ENCODE results near the gene TASP1. TPM values are rescaled to one million over a fixed set of nuclear protein-coding genes. Genes with fewer than 3 reads are reported as not detected.

TASP1 gene
- total RNA-seq, 1 donor from 2014 or later: 14.9 TPM

DNA sequence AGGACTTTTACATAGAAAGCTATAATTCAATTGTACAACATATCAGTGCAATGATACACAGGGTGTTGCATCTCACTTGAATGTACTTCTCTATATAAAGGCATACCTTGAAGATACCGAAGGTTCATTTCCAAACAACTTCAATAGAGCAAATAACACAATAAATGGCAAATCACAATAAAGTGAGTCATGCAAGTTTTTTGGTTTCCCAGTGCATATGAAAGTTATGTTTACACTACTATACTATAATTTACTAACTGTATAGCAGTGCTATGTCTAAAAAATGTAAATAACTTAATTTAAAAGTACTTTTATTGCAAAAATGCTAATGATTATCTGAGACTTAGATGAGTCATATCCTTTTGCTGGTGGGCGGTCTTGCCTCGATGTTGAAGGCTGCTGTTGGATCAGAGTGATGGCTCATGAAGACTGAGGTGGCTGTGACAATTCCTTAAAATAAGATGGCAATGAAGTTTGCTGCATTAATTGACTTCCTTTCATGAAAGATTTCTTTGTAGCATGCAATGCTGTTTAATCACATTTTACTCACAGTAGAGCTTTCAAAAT, 188.8 kb downstream of the TASP1 start:
- H3K36me3 Mint-ChIP-seq (ENCODE audit: low read depth): peaks cover 11% of the 10 kb centered on the region
- H3K9me3 Mint-ChIP-seq: peaks cover 9% of the 10 kb centered on the region
- no peak overlapping the region for H3K27ac Mint-ChIP-seq
- H3K4me1 Mint-ChIP-seq: no peaks in the 10 kb centered on the region
- H3K27me3 Mint-ChIP-seq: no peaks in the 10 kb centered on the region
- DNase-seq: no peak
- intact Hi-C loops (cut with micrococcal nuclease): no loop called here
- H3K4me3 Mint-ChIP-seq: no peak overlapping the region

DNA sequence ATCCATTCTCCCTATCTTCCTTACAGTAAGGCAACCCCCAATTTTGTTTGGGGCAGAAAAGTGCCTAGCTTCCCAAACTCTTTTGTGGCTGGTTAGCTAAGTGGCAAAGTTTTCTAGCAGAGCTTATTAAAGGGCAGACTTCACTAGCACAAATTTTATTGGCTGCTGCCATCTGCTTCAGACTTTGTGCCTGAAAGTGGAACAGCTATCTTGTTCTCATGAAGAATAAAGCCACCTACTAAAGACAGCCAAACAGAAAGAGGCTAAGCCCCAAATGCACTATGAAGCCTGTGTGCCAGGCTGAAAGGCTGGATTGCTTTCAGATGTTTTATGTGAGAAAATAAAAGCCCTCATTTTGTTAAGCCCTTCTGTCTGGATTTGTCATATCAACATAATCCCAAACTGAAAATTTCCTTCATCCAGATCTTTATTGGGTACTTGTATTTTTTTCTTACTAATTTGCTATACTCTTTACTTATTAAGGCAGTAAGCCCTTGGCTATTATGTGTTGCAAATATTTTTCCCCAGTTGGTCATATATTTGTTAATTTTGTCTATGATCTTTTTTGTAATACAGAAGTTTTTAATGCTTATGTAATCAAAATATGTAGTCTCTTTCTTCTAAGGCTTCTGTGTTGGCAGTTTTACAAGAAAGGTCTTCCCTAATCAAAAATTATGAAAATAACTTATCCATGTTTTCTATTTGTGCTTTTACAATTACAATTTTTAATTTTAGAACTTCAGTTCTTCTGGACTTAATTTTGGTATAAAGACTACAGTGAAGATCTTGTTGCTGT, 191.1 kb downstream of the TASP1 start:
- intact Hi-C loops (cut with micrococcal nuclease): no loop called here
- H3K36me3 Mint-ChIP-seq (ENCODE audit: low read depth): peaks cover 9% of the 10 kb centered on the region
- no peaks in the 10 kb centered on the region for H3K27me3 Mint-ChIP-seq
- H3K4me3 Mint-ChIP-seq: no peak overlapping the region
- H3K4me1 Mint-ChIP-seq: no peaks in the 10 kb centered on the region
- no peak for DNase-seq
- peaks cover 2% of the 10 kb centered on the region for H3K9me3 Mint-ChIP-seq
- H3K27ac Mint-ChIP-seq: no peak overlapping the region

DNA sequence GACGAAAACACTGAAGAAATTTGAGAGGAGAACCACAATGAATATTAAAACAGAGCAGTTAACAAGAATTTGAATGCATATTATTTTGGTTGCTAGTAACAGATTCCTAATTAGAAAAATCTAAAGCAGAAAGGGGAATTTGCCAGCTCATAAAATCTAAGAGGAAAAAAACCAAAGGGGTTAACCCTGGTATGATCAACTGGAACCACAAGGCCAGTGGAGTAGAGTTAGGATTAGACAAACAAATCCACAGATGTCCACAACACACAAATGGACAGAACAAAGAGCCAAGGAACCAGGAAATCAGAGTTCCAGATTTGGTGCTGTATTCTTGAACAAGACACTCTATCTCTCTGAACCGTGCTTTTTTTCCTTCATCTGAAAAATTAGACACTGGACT, 195.0 kb downstream of the TASP1 start:
- Mint-ChIP-seq H3K27me3 (no peaks in the 10 kb centered on the region), H3K36me3 (ENCODE audit: low read depth) (peaks cover 3% of the 10 kb centered on the region), H3K4me3 (no peak overlapping the region), H3K9me3 (no peaks in the 10 kb centered on the region), H3K27ac (no peak overlapping the region), H3K4me1 (no peaks in the 10 kb centered on the region)
- DNase-seq: no peak
- intact Hi-C loops (cut with micrococcal nuclease): no loop called here

DNA sequence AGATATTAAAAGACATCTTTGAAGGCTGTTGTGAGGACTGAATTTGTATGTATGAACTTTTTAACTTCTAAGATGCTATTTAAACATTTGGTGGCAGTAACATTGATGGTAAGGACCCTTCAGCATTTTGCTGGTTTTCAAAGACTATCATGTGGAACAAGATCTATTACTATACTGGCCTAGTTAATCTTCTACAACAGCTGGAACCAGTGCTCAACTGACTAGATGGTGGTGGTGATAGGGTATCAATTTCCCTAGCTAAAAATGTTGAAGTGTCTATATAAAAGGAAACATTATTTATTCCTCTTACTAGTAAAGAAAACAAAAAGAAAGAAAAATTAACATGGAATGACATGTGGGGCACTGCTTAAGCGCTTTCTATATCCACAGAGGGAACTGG, 195.7 kb downstream of the TASP1 start:
- DNase-seq: no peak
- Mint-ChIP-seq H3K4me1 (no peaks in the 10 kb centered on the region), H3K27ac (no peak overlapping the region), H3K36me3 (ENCODE audit: low read depth) (peaks cover 3% of the 10 kb centered on the region), H3K27me3 (no peaks in the 10 kb centered on the region), H3K9me3 (no peaks in the 10 kb centered on the region), H3K4me3 (no peak overlapping the region)
- intact Hi-C loops (cut with micrococcal nuclease): no loop called here

DNA sequence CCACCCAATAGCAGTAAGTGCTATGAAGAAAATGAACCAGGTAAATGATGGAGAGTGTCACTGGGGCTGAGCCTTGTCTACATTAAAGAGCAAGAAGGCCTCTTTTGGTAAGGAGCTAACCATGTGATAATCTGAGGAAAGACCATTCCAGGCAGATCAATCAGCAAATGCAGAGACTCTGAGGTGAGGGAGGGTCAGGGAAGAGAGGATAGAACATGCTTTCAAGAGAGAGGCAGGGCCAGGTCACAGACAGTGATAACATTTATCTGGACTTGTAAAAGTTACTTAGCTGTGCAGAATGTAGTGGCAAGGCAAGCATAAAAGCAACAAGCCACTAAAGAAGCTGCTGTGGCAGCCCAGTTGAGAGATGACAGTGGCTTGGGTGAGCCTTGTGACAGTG, 197.3 kb downstream of the TASP1 start:
- Mint-ChIP-seq H3K27ac (no peak overlapping the region), H3K9me3 (no peaks in the 10 kb centered on the region), H3K4me3 (no peak overlapping the region), H3K36me3 (ENCODE audit: low read depth) (peaks cover 3% of the 10 kb centered on the region), H3K27me3 (no peaks in the 10 kb centered on the region), H3K4me1 (no peaks in the 10 kb centered on the region)
- intact Hi-C loops (cut with micrococcal nuclease): no loop called here
- DNase-seq: no peak

DNA sequence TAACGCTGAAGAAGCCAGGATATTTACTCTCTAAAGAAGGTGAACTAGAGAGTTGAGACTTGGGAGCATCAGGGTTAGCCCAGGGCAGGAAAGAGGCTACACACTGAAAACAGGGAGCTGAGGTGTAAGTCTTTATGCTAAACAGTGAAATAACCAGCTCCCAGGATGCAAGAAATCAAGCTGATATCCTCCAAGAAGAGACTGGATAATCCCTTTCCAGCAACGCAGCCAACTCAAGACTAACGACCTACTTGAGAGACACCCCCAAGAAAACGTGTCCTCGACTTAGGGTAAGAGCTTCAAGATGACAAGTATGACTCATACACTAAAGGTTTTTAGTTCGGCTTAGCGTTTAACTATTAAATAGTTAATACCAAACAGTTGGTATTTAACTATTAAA, 202.2 kb downstream of the TASP1 start:
- no peak for DNase-seq
- intact Hi-C loops (cut with micrococcal nuclease): no loop called here
- Mint-ChIP-seq H3K27me3 (no peaks in the 10 kb centered on the region), H3K27ac (no peak overlapping the region), H3K36me3 (ENCODE audit: low read depth) (peaks cover 7% of the 10 kb centered on the region), H3K4me1 (peaks cover 3% of the 10 kb centered on the region), H3K4me3 (no peak overlapping the region), H3K9me3 (peaks cover 6% of the 10 kb centered on the region)

DNA sequence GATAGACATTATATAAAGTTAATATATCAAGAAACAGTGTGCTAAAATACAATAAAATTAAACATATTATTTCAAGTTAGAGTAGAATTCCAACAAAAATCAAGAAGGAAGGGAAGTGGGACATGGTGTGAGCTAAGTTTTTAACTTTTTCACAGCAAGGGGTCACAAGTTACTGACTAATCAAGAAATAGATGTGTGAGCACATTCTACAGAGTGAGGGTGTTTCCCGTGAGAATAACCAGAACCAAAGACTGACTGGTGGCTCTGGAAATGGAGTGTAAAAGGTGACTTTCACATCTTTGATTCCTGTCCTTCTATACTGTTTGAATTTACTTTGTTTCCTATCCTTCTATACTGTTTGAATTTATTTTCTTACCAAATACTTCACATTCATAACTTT, 206.6 kb downstream of the TASP1 start:
- Mint-ChIP-seq H3K27me3 (no peaks in the 10 kb centered on the region), H3K4me1 (peaks cover 25% of the 10 kb centered on the region), H3K4me3 (no peak overlapping the region), H3K9me3 (peaks cover 22% of the 10 kb centered on the region), H3K36me3 (ENCODE audit: low read depth) (peaks cover 20% of the 10 kb centered on the region), H3K27ac (no peak overlapping the region)
- intact Hi-C loops (cut with micrococcal nuclease): loop anchor here (5.0 kb wide), 1 partner anchor 50 kb away; no protein-coding TSS in a partner anchor
- no peak for DNase-seq

DNA sequence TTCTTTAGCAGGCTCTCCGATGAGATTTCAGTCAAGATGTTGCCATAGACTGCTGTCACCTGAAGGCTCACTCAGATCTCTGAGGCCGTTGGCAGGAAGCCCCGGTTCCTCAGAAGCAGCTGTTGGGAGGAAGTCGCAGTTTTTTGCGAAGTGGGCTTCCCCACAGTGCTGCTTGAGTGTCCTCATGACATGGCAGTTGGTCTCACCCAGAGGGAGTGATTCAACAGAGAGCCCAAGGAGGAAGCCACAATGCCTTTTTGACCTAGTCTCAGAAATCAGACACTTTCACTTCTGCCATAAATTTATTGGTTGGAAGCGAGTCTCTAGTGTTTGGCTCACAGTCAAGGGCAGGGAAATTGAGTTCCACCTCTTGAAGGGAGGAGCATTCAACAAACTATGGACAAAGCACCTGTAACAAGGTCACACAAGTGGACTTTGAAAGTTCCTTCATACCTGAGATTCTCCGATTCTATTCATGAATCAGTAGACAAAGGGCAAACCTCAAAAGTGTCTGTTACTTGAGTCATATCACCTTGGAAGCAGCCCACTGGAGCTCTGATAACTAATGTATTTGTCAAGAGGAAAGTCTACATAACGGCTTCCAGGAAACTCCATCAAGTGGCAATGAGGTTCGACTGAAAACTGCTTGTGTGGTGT, 208.3 kb downstream of the TASP1 start:
- Mint-ChIP-seq H3K27ac (peak overlapping the region; percentile 91), H3K27me3 (no peaks in the 10 kb centered on the region), H3K4me1 (peaks cover 23% of the 10 kb centered on the region), H3K4me3 (peak overlapping the region; percentile 36), H3K36me3 (ENCODE audit: low read depth) (peaks cover 20% of the 10 kb centered on the region), H3K9me3 (peaks cover 22% of the 10 kb centered on the region)
- intact Hi-C loops (cut with micrococcal nuclease): loop anchor here (1.0 to 5.0 kb wide), 4 partner anchors 34 to 201 kb away; no protein-coding TSS in a partner anchor
- peak; percentile 74 for DNase-seq

DNA sequence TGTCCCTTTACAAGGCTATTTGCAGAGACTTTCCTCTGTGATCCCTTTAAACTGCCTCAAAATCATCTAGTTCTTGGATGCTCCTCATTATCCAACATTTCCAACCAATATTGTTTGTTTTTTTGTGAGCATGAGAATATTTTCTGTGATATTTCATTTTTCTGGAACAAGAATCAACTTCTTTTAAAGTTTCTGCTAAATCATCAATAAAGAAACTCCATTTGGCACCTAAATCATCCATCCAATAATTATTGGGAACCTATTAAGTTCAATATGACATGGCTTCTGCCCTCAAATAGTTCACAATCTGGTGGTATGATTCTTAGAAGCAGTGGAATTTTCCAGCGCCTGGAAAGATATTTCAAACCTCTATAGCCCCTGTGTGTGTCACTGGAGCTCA, 210.0 kb downstream of the TASP1 start:
- intact Hi-C loops (cut with micrococcal nuclease): no loop called here

DNA sequence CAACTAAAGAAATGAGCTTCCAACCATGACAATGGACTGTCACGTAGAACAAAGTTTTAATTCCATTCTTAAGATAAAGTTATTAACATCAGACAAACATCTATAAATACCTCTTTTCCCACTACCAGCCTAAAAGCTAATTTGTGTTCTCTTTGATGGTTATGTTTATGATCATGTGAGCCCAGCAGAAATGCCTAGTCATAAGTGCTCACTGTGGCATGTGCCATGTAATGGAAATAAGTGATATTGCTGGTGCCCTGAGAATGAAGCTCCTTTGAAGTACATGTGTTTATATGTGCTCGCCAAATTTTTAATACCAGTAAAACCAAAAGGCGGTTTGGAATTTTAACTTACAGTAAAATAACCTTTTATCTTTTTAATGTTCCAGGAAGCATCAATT, 211.9 kb downstream of the TASP1 start:
- H3K36me3 Mint-ChIP-seq (ENCODE audit: low read depth): peaks cover 16% of the 10 kb centered on the region
- peaks cover 23% of the 10 kb centered on the region for H3K4me1 Mint-ChIP-seq
- peaks cover 16% of the 10 kb centered on the region for H3K9me3 Mint-ChIP-seq
- H3K27ac Mint-ChIP-seq: no peak overlapping the region
- DNase-seq: no peak
- H3K27me3 Mint-ChIP-seq: no peaks in the 10 kb centered on the region
- no peak overlapping the region for H3K4me3 Mint-ChIP-seq
- intact Hi-C loops (cut with micrococcal nuclease): no loop called here

More for the DNA sequence above, 210.0 kb downstream of the TASP1 start:
- DNase-seq: no peak
- Mint-ChIP-seq H3K27me3 (no peaks in the 10 kb centered on the region), H3K27ac (no peak overlapping the region), H3K4me1 (peaks cover 23% of the 10 kb centered on the region), H3K36me3 (ENCODE audit: low read depth) (peaks cover 20% of the 10 kb centered on the region), H3K4me3 (no peak overlapping the region), H3K9me3 (peaks cover 22% of the 10 kb centered on the region)

DNA sequence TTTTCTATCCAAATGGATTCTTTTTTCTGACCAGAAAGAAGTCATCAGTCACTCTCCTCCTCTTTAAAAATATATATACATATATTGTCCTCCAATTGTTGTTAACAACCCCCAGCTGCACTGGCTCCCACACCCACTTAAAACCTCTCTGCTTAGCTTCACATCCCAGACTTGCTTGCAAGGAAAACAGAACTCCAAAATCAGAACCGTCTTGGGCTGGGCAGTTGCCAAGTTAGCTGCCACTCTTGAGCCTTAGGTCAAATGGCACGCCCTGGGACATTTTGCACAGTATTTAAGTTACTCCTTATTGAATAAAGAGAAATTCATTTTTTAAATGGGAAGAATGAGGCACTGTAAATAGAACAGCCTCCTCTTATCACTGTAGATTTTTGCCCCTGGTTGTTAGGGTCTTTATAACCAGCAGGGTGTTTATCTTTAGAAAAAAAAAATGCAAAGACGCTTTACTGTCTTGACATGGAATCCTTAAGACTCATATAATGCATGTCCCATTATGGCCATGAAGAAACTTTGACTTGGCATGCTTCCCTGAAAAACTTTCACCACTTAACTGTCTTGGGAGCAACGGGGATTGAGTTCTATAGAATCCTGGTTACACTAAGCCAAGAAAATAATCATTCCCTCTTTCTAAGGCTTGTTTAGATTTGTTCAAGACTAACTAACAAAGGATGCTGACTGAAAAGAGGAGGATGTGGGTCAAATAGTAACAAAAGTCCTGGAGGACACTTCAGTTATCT, 213.2 kb downstream of the TASP1 start:
- H3K27me3 Mint-ChIP-seq: no peaks in the 10 kb centered on the region
- intact Hi-C loops (cut with micrococcal nuclease): no loop called here
- H3K27ac Mint-ChIP-seq: no peak overlapping the region
- no peak overlapping the region for H3K4me3 Mint-ChIP-seq
- H3K36me3 Mint-ChIP-seq (ENCODE audit: low read depth): peaks cover 14% of the 10 kb centered on the region
- peaks cover 12% of the 10 kb centered on the region for H3K9me3 Mint-ChIP-seq
- peaks cover 15% of the 10 kb centered on the region for H3K4me1 Mint-ChIP-seq
- DNase-seq: no peak

DNA sequence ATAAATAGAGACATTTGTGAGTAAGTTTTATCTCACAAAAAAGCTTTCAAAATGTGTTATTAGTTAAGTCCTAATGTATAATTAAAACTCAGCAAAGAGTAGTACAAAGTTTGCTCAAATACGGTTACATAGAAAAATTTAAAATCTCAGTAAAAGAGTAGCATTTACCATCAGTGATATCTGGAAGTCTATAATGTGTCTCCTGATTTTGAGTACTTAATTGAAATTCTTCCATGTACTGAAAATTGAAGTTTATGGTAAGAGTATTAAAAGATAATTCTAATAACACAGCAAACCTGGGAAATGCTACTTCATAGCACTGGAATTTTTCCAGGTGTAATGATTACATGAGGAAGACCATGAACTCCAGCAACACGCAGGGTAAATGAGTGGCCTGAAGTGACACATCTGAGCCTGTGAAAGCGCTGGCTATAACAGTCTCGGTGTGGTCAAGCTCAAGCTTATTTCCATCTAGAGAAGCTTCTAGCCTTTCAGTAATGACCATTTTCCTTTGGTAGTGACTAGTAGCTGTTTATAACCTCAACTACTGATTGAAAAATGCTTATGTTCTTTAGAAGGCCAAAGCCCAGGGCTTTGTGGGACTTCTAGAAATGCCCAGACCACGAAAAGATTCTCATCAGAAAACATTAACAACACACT, 214.4 kb downstream of the TASP1 start:
- no peaks in the 10 kb centered on the region for H3K27me3 Mint-ChIP-seq
- H3K27ac Mint-ChIP-seq: no peak overlapping the region
- H3K9me3 Mint-ChIP-seq: peaks cover 5% of the 10 kb centered on the region
- intact Hi-C loops (cut with micrococcal nuclease): no loop called here
- no peak for DNase-seq
- peaks cover 5% of the 10 kb centered on the region for H3K36me3 Mint-ChIP-seq (ENCODE audit: low read depth)
- H3K4me3 Mint-ChIP-seq: no peak overlapping the region
- H3K4me1 Mint-ChIP-seq: peaks cover 4% of the 10 kb centered on the region

DNA sequence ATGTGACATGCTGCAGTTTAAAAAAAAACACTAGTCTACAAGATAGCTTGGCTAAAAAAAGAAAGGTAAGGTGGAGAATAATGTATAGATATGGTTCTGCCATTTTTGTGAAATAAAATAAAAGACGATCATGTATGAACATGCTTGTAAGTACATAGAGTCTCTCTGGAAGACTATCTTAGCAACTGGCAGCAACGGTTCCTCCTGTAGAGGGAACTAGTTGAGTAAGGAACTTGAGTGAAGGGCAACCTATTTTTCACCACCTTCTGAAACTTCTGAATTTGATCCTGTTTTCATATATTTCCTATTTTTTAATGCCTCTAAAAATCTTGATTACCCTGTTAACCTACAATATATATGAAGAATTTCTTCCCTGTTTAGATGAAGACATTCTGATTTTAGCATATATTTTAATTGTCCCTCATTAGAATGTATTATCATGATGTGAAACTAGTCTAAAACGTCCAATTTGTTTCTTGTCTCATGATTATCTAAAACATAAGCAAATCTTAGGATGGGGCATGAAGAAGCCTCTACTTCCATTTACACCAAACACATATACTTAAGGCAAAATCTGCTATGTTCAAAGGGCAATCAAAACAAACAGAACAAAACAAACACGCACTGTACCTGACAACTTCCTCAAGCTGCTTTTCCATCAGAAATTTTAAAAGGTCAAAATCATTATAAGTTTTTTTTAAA, 215.1 kb downstream of the TASP1 start:
- Mint-ChIP-seq H3K27me3 (no peaks in the 10 kb centered on the region), H3K9me3 (no peaks in the 10 kb centered on the region), H3K4me3 (no peak overlapping the region), H3K36me3 (ENCODE audit: low read depth) (no peaks in the 10 kb centered on the region), H3K4me1 (no peaks in the 10 kb centered on the region), H3K27ac (no peak overlapping the region)
- intact Hi-C loops (cut with micrococcal nuclease): no loop called here
- DNase-seq: no peak

Measured in activated CD4-positive, alpha-beta T cell treated with anti-CD3 and anti-CD28 coated beads, Interleukin-2, amount 10 ng/mL, durations not matched to agents 24 days and 14 days (primary cell).